Tibial nerve (tissue), 3 donors: Measurements from ENCODE around the gene DEGS2.

Experiments used
- CTCF ChIP-seq, 5 experiments: fragments of 200-600 bp in 3 of 5; fragments of 450-650 bp in 2 of 5; sonication (generic) in 3 of 5; IDR thresholded peaks; one replicate each; pipeline ENCODE4 v1.5.1; 2016 to 2019; ENCODE audit warnings: antibody characterized with exemption in 5 of 5, mild to moderate bottlenecking in 3 of 5, moderate library complexity in 2 of 5
- POLR2A ChIP-seq, 2 donors: fragments of 450-650 bp; IDR thresholded peaks; one replicate each; pipeline ENCODE4 v1.6.1; 2017; ENCODE audit warnings: antibody characterized with exemption in 2 of 2, mild to moderate bottlenecking in 2 of 2, moderate library complexity in 2 of 2

GRCh38 chr14:100123618-100124017 is 35.8 kb downstream of the DEGS2 start:
- TF ChIP-seq POLR2A (IDR thresholded peaks at IDR 0.05): no peak
- no peak for TF ChIP-seq CTCF (IDR thresholded peaks at IDR 0.05)
